ENCODE data around the gene ARSH.
"Not testable (repeated sequence)": the region's sequence is repeated elsewhere in the genome, so short reads cannot be mapped to it uniquely, and the experiment has no call there.

The ARSH gene

GRCh38 chrX:3037218-3037617 is 30.9 kb downstream of the ARSH start:
- Histone ChIP-seq H3K36me3 (ENCODE audit: low read depth) (no peaks in the 10 kb centered on the region), H3K9me3 (ENCODE audit: severe bottlenecking) (no peaks in the 10 kb centered on the region), H3K4me3 (ENCODE audit: severe bottlenecking) (no peak overlapping the region), H3K27ac (ENCODE audit: poor library complexity, severe bottlenecking) (no peak overlapping the region), H3K27me3 (ENCODE audit: insufficient read depth, poor library complexity, severe bottlenecking) (no peaks in the 10 kb centered on the region), H3K4me1 (ENCODE audit: insufficient read depth, poor library complexity, severe bottlenecking) (no peaks in the 10 kb centered on the region)
- no peak for ATAC-seq (ENCODE audit: low read depth)
- no peak for DNase-seq (ENCODE audit: low spot score)
- TF ChIP-seq, protein P1, sequence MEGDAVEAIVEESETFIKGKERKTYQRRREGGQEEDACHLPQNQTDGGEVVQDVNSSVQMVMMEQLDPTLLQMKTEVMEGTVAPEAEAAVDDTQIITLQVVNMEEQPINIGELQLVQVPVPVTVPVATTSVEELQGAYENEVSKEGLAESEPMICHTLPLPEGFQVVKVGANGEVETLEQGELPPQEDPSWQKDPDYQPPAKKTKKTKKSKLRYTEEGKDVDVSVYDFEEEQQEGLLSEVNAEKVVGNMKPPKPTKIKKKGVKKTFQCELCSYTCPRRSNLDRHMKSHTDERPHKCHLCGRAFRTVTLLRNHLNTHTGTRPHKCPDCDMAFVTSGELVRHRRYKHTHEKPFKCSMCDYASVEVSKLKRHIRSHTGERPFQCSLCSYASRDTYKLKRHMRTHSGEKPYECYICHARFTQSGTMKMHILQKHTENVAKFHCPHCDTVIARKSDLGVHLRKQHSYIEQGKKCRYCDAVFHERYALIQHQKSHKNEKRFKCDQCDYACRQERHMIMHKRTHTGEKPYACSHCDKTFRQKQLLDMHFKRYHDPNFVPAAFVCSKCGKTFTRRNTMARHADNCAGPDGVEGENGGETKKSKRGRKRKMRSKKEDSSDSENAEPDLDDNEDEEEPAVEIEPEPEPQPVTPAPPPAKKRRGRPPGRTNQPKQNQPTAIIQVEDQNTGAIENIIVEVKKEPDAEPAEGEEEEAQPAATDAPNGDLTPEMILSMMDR (IDR thresholded peaks at IDR 0.05; ENCODE audit: poor library complexity, severe bottlenecking), result no peak

- DNase-seq (ENCODE audit: low spot score) (no peak), ATAC-seq (ENCODE audit: low read depth) (no peak)
- no peak overlapping the region for H3K27ac ChIP-seq (ENCODE audit: poor library complexity, severe bottlenecking)
- no peaks in the 10 kb centered on the region for H3K4me1 ChIP-seq (ENCODE audit: insufficient read depth, poor library complexity, severe bottlenecking)
- H3K36me3 ChIP-seq (ENCODE audit: low read depth), result no peaks in the 10 kb centered on the region
- H3K4me3 ChIP-seq (ENCODE audit: severe bottlenecking), result no peak overlapping the region
- TF ChIP-seq, protein P1 (IDR thresholded peaks at IDR 0.05; ENCODE audit: poor library complexity, severe bottlenecking), result no peak
- H3K9me3 ChIP-seq (ENCODE audit: severe bottlenecking), result no peaks in the 10 kb centered on the region
- H3K27me3 ChIP-seq (ENCODE audit: insufficient read depth, poor library complexity, severe bottlenecking), result no peaks in the 10 kb centered on the region
These were observed 37.9 kb downstream of the ARSH start for GRCh38 chrX:3044196-3044595.

- TF ChIP-seq, protein P1 (IDR thresholded peaks at IDR 0.05; ENCODE audit: poor library complexity, severe bottlenecking), result no peak
- H3K4me1 ChIP-seq (ENCODE audit: insufficient read depth, poor library complexity, severe bottlenecking), result no peaks in the 10 kb centered on the region
- no peaks in the 10 kb centered on the region for H3K27me3 ChIP-seq (ENCODE audit: insufficient read depth, poor library complexity, severe bottlenecking)
- ATAC-seq (ENCODE audit: low read depth) (no peak), DNase-seq (ENCODE audit: low spot score) (no peak)
- no peak overlapping the region for H3K27ac ChIP-seq (ENCODE audit: poor library complexity, severe bottlenecking)
- no peaks in the 10 kb centered on the region for H3K36me3 ChIP-seq (ENCODE audit: low read depth)
- H3K9me3 ChIP-seq (ENCODE audit: severe bottlenecking), result no peaks in the 10 kb centered on the region
- no peak overlapping the region for H3K4me3 ChIP-seq (ENCODE audit: severe bottlenecking)
These were observed 38.3 kb downstream of the ARSH start for GRCh38 chrX:3044671-3045070.

DNA sequence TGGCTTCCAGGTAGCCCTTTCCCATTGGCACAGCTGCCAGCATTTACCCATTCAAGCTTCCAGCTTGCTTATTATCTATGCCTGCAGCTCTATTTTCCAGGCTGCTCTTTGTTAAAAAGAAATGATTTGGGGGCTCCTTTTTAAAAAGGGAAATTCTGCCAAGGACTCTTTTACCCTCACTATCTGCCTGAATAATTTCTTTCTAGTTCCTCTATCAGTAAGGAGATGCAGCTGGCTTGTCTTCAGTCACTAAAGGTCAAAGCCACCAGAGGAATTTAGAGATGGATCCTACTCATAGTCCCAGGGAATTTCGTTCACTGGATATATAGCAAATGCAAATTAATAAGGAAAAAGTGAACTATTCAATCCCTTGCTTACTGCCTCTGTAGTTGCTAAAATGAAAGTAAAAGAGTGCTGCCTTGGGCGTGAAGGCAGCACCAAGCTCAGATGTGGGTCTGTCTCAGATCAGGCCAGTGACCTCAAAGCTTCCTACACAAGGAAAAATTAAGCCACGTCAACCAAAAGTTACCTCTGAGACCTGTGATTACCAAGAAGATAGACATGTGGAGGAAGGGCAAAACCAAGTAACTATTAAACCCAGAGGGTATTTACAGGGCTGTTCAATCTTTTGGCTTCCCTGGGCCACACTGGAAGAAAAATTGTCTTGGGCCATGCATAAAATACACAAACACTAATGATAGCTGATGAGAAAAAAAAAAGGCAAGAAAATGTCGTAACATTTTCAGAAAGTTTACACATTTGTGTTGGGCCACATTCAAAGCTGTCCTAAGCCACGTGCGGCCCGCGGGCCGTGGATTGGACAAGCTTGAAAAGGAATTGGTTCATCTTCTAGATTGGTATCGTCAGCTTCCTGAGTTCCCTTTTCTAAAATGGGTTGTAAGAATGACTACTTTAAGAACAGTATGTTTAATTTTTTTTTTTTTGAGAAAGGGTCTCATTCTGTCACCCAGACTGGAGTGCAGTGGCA is 40.2 kb downstream of the ARSH start:
- no peaks in the 10 kb centered on the region for H3K4me1 ChIP-seq (ENCODE audit: insufficient read depth, poor library complexity, severe bottlenecking)
- no peaks in the 10 kb centered on the region for H3K9me3 ChIP-seq (ENCODE audit: severe bottlenecking)
- no peaks in the 10 kb centered on the region for H3K36me3 ChIP-seq (ENCODE audit: low read depth)
- DNase-seq (ENCODE audit: low spot score), result no peak
- TF ChIP-seq, protein P1 (IDR thresholded peaks at IDR 0.05; ENCODE audit: poor library complexity, severe bottlenecking), result no peak
- no peak overlapping the region for H3K4me3 ChIP-seq (ENCODE audit: severe bottlenecking)
- H3K27ac ChIP-seq (ENCODE audit: poor library complexity, severe bottlenecking), result no peak overlapping the region
- H3K27me3 ChIP-seq (ENCODE audit: insufficient read depth, poor library complexity, severe bottlenecking), result no peaks in the 10 kb centered on the region
- ATAC-seq (ENCODE audit: low read depth), result no peak

GRCh38 chrX:3050523-3051175 is 44.3 kb downstream of the ARSH start:
- ATAC-seq (ENCODE audit: low read depth); H3K9me3 ChIP-seq (ENCODE audit: severe bottlenecking); H3K27me3 ChIP-seq (ENCODE audit: insufficient read depth, poor library complexity, severe bottlenecking); H3K4me3 ChIP-seq (ENCODE audit: severe bottlenecking); H3K27ac ChIP-seq (ENCODE audit: poor library complexity, severe bottlenecking); DNase-seq (ENCODE audit: low spot score); H3K36me3 ChIP-seq (ENCODE audit: low read depth); H3K4me1 ChIP-seq (ENCODE audit: insufficient read depth, poor library complexity, severe bottlenecking): not testable (repeated sequence)
